Natural killer cell (primary cell): Measurements from ENCODE around the gene BSDC1. TPM values are rescaled to one million over a fixed set of nuclear protein-coding genes. Genes with fewer than 3 reads are reported as not detected.

Experiments used
- ATAC-seq, 3 donors: fragments of 150-1000 bp in 2 of 3; fragments of 200-7000 bp in 1 of 3; cut with Tn5 transposase; 1 replicate in 1 of 3; 2 replicates in 2 of 3; pipeline ENCODE4 v1.10.0; 2021; ENCODE audit warnings: mild to moderate bottlenecking in 2 of 3, moderate library complexity in 2 of 3
- DNase-seq, 2 donors: peaks; one replicate each; pipeline versions ENCODE4 v3.0.0 to v3.0.0-alpha.2; 2013 to 2021; ENCODE audit warnings: mixed read lengths in 1 of 2
- H3K27ac ChIP-seq: one replicate; pipeline ENCODE4 v1.5.1; 2013; ENCODE audit warnings: mild to moderate bottlenecking, low read length
- H3K27me3 ChIP-seq: one replicate; pipeline ENCODE4 v1.6.1; 2013; ENCODE audit warnings: low read length; ENCODE audit not compliant: control insufficient read depth, insufficient read depth
- H3K36me3 ChIP-seq: one replicate; pipeline ENCODE4 v1.6.1; 2013; ENCODE audit warnings: low read length; ENCODE audit not compliant: control insufficient read depth, insufficient read depth
- H3K4me1 ChIP-seq: one replicate; pipeline ENCODE4 v1.6.1; 2013; ENCODE audit warnings: low read length; ENCODE audit not compliant: control insufficient read depth, insufficient read depth
- H3K4me3 ChIP-seq: one replicate; pipeline ENCODE4 v1.5.1; 2013; ENCODE audit warnings: low read length
- H3K9me3 ChIP-seq: one replicate; pipeline ENCODE4 v1.6.1; 2013; ENCODE audit warnings: low read length; ENCODE audit not compliant: control insufficient read depth, insufficient read depth
- H3K27ac Mint-ChIP-seq, 2 donors: one replicate each; pipeline ENCODE4 v1.8.0; 2022; ENCODE audit warnings: mild to moderate bottlenecking in 2 of 2, mixed read lengths in 2 of 2, moderate library complexity in 1 of 2
- H3K27me3 Mint-ChIP-seq, 2 donors: one replicate each; pipeline ENCODE4 v1.8.0; 2022; ENCODE audit warnings: low read depth in 2 of 2, mixed read lengths in 2 of 2
- H3K36me3 Mint-ChIP-seq: one replicate; pipeline ENCODE4 v1.8.0; 2022; ENCODE audit warnings: mixed read lengths
- H3K4me1 Mint-ChIP-seq, 2 donors: one replicate each; pipeline ENCODE4 v1.8.0; 2022; ENCODE audit warnings: mixed read lengths in 2 of 2
- H3K4me3 Mint-ChIP-seq: one replicate; pipeline ENCODE4 v1.8.0; 2022; ENCODE audit warnings: mild to moderate bottlenecking, moderate library complexity, mixed read lengths
- H3K9me3 Mint-ChIP-seq, 2 donors: one replicate each; pipeline ENCODE4 v1.8.0; 2022; ENCODE audit warnings: mixed read lengths in 2 of 2
- WGBS: methylation state at CpG from one replicate; pipeline ENCODE4 v1.1.7; 2013; ENCODE audit warnings: missing lambda C conversion rate; ENCODE audit not compliant: insufficient coverage; 5-methylcytosine and 5-hydroxymethylcytosine counted together
- intact Hi-C: fragments of 100-400 bp; cut with micrococcal nuclease; formaldehyde crosslinking; loops from one replicate; pipeline ENCODE4 v1.14.2; 2022
- total RNA-seq, 4 donors: library from RNA; stranded (reverse); fragments of 120-200 nt in 1 of 4; gene quantifications; one replicate each; pipeline versions ENCODE4 v1.2.3 to v1.2.4, GENCODE V29; 2013 to 2022
- TF ChIP-seq, protein P1 (sequence below): fragments of 200-600 bp; IDR thresholded peaks from one replicate; pipeline ENCODE4 v1.8.0; 2022; ENCODE audit warnings: antibody characterized with exemption

Gene BSDC1
- total RNA-seq, 3 donors from 2014 or later (not counting 1 experiment from before 2014, with no cell fraction given): 150 to 203 (median 174) TPM

DNA sequence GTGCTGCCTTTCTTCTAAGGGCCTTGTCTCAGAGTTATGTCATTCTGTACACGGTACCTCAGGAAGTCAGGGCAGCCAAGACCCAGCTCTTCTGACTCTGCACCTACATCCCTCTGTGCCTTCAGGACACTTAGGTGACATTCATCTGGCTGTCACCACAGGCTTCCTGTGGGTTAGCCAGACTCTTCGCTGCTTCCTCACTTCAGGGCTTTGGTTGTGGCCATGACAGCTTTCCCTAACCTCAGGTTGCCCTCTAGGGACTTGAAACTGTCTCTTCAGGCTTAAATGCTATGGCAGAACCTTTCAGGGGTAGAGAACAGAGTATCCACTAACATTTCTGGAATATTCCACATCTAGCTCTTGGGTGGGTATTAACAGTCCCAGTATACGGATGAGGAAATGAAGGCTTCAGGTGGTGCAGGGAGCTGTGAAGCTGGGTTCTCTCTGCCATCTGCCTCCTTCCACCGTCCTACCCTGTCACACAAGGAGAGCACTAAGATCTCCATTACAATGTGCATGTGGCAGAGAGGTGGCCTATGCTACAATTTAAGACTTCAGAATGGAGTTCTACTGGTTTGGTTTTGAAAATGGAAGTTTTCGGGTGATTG, 22.0 kb downstream of the BSDC1 start:
- WGBS: 51% methylated on average over 4 of the region's 5 CpGs
- TF ChIP-seq, protein P1, sequence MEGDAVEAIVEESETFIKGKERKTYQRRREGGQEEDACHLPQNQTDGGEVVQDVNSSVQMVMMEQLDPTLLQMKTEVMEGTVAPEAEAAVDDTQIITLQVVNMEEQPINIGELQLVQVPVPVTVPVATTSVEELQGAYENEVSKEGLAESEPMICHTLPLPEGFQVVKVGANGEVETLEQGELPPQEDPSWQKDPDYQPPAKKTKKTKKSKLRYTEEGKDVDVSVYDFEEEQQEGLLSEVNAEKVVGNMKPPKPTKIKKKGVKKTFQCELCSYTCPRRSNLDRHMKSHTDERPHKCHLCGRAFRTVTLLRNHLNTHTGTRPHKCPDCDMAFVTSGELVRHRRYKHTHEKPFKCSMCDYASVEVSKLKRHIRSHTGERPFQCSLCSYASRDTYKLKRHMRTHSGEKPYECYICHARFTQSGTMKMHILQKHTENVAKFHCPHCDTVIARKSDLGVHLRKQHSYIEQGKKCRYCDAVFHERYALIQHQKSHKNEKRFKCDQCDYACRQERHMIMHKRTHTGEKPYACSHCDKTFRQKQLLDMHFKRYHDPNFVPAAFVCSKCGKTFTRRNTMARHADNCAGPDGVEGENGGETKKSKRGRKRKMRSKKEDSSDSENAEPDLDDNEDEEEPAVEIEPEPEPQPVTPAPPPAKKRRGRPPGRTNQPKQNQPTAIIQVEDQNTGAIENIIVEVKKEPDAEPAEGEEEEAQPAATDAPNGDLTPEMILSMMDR: no peak
- Mint-ChIP-seq H3K9me3 (no peaks in the 10 kb centered on the region), H3K4me1 (peaks cover 12 to 22% of the 10 kb centered on the region in 2 donors), H3K36me3 (no peaks in the 10 kb centered on the region), H3K27me3 (no peaks in the 10 kb centered on the region), H3K4me3 (no peak overlapping the region), H3K27ac (peak overlapping the region; percentile 68 to 77)
- Histone ChIP-seq H3K27me3 (no peaks in the 10 kb centered on the region), H3K36me3 (peaks cover 62% of the 10 kb centered on the region), H3K4me3 (no peak overlapping the region), H3K4me1 (peaks cover 13% of the 10 kb centered on the region), H3K9me3 (no peaks in the 10 kb centered on the region), H3K27ac (no peak overlapping the region)
- ATAC-seq (peak; percentile 68 to 71 (median 70)), DNase-seq (peak in 1 of 2 donors; percentile 85)
- intact Hi-C loops: loop anchor here (1.0 kb wide), 1 partner anchor 37 kb away; no protein-coding TSS in a partner anchor

DNA sequence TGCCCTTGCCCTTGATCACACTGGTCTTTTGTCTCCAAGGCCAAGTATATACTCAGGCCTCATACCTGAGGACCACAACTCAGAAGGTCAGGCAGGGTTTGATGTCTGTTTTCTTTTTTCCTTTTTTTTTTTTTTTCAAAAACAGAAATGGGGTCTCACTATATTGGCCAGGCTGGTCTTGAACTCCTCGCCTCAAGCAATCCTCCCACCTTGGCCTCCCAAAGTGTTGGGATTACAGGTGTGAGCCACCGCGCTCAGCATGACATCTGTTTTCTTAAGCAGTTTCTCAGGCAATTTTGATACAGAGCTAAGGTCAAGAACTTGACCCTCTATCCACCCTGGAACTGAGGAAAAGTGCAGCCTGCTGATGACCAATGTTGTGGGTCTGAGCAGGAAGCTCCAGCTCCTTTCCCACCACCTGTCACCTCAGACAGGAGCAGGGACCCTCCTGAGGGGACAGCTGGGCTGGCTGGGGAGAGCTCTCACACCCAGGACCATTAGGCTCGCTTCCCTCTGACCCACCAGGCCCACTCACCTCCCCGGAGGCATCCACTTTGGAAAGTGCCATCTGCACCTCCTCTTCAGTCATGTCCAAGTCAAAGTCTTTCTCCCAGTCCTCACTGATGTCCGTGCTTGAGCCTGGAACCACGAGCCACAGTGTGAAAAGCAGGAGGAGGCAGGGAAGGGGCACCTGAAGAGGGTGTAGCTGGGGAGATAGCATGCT, 26.2 kb downstream of the BSDC1 start:
- ATAC-seq: no peak
- intact Hi-C loops: no loop called here
- Histone ChIP-seq H3K27me3 (no peaks in the 10 kb centered on the region), H3K9me3 (no peaks in the 10 kb centered on the region), H3K36me3 (peaks cover 53% of the 10 kb centered on the region), H3K27ac (no peak overlapping the region), H3K4me3 (no peak overlapping the region), H3K4me1 (peaks cover 13% of the 10 kb centered on the region)
- no peak for DNase-seq
- Mint-ChIP-seq H3K27me3 (no peaks in the 10 kb centered on the region), H3K4me3 (no peak overlapping the region), H3K9me3 (no peaks in the 10 kb centered on the region), H3K36me3 (no peaks in the 10 kb centered on the region), H3K4me1 (peaks cover 12 to 17% of the 10 kb centered on the region in 2 donors), H3K27ac (no peak overlapping the region)
- TF ChIP-seq, protein P1: no peak
- 97% methylated on average over 7 of the region's 7 CpGs for WGBS

DNA sequence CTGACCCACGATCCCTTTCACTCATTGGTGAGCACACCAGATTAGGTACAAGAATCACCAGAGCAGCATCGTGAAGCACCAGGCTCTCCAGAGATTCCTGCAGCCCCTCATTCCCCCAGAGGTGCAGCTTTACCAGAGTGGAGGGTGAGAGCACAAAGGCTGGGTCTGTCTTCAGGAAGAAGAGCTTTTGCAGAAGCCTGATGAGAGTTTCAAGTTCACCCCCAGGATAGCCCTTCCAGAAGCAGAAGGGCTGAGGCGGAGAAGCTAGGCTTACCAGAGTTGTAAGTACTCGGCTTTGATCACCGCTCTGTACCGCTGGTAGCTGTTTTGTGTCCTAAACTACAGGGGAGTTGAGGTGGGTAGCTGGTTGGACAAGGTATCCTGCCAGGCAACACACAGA, 28.8 kb downstream of the BSDC1 start:
- 90% methylated on average over 6 of the region's 6 CpGs for WGBS
- TF ChIP-seq, protein P1: no peak
- Mint-ChIP-seq H3K4me1 (peaks cover 12 to 14% of the 10 kb centered on the region in 2 donors), H3K4me3 (no peak overlapping the region), H3K27me3 (peaks cover 5 to 6% of the 10 kb centered on the region in 2 donors), H3K27ac (no peak overlapping the region), H3K36me3 (no peaks in the 10 kb centered on the region), H3K9me3 (no peaks in the 10 kb centered on the region)
- intact Hi-C loops: no loop called here
- ATAC-seq (no peak), DNase-seq (no peak)
- peaks cover 51% of the 10 kb centered on the region for H3K36me3 ChIP-seq
- H3K27me3 ChIP-seq: no peaks in the 10 kb centered on the region
- H3K9me3 ChIP-seq: no peaks in the 10 kb centered on the region
- H3K4me3 ChIP-seq: no peak overlapping the region
- H3K27ac ChIP-seq: no peak overlapping the region
- peaks cover 5% of the 10 kb centered on the region for H3K4me1 ChIP-seq
